Activated CD4-positive, alpha-beta T cell treated with anti-CD3 and anti-CD28 coated beads, Interleukin-10, Interleukin-2, amounts not matched to agents 100 ng/mL and 50 ng/mL, durations not matched to agents 16 hours and 8 hours (primary cell): ENCODE results near the gene DROSHA.

Source experiments
- DNase-seq: peaks from one replicate; pipeline ENCODE4 v3.0.0-alpha.2; 2020

DROSHA gene

DNA sequence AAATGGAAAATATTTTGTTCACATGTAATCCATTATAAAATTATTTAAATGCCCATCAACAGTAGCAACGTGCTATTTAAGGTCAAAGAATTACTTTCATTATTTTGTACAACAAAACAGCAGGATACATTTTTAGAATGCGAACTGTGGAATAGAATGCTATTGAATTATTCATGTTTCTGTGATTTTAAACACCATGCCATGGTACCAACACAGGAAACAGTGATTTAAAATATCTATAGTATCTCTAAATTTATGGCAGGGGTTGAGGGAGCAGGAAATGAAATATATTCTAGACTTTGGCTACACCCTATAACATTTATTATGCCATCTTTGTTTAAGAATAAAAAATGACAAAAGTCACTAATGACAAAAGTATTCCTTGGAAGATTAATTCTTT lies 62.4 kb downstream of the DROSHA start:
- DNase-seq, result no peak

DNA sequence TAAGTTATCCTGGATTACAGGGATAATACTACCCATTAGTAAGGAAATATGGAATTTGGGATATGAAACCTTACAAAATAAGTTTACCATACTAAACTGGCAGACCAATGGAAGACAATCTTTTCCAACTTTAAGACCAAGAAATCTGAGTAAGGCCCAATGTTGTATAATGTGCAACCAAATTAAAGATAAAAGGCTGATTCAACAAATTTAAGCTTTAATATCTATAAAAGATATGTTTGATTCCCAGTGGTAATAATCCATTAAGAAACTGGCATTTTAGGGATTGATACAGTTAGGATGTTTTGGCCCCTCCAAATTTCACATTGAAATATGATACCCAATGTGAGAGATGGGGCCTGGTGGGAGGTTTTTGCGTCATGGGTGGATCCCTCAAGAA lies 66.6 kb downstream of the DROSHA start:
- DNase-seq, result no peak

DNA sequence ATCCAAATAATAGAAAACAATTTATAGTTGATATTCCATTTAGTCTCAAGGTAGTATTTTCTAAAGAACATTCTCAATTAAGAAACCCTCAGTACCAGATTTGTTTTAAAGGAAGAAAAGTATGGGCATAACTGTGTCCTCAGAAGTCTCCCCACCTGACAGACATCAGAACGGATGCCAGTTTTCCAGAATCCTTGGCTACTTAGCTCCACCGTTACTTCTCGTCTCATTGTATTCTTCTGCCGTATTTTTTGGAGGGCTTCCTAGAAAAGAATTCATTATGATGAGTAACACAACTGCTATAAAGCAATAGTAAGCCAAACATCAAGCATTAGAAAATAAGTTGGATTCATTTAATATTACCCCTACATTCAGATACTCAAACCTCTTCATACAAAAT lies 67.8 kb downstream of the DROSHA start:
- DNase-seq, result no peak

DNA sequence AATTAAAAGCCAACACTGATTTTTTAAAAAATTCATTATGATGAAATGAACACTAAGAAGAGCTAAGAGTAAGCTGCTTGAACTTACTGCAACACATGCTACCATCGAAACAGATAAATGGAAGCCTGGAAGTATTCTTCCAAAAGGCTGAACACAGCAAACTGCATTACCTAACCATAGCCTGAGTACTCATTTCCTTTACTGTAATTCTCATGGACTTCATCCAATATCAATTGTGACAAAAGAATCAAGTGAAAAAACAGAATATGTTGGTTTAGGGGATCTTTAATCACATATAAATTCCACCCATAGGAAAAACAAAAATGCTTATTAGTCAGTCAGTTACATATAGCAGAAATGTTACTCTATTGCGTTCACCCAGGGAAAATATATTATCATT lies 68.5 kb downstream of the DROSHA start:
- DNase-seq, result no peak

DNA sequence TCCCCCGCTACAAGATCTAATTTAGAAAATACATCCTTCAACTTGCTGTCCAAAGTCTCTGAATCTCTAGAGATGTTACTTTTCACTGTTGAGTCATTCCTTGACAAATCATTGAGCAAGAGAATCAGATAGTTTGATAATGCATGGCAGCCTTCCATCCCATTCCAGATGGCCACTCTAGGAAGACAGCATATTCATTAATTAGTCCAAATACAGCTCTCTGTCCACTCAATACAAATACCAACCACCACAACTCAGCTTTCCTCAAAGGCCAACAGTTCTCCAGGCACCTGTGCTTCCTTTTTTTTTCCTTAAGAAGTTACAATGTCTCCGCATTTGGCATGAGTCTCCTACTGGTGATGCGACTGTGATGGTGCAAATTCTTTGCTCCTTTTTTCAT lies 72.3 kb downstream of the DROSHA start:
- DNase-seq, result no peak

DNA sequence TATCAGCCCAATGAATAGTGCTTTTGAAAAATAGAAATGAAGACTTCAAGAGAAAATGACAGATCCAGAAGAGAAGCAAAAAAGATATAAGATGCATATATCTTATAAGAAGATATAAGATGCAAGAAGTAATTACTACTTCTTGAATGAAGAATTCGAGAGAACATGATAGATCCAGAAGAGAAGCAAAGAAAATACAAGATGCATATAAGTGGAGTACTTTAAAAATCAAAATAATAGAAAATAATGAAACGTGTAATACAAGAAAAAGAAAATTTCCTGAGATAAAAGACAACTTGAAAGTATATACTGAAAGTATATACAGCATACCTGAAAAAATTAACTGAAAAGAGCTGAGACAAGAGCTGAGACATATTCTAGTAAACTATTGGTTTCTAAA lies 76.7 kb downstream of the DROSHA start:
- DNase-seq, result no peak

DNA sequence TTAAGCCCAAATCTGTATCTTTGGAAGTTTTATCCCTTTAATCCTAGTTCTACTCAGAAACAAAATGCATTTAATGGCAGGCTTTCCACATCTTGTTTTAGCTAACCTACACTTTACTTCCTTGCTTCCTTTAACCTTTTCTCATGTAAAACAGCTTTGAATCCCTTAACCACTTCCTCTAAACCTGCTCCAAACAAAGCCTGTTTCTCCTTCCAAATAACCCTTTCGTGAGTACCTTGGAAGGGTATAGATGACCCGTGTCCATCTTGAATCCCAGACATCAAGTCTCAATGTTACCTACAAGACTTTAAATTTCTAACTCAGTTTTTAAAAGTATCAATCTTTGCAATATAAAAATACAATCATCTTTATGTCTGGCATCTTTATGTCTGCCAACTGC lies 78.4 kb downstream of the DROSHA start:
- DNase-seq, result no peak

DNA sequence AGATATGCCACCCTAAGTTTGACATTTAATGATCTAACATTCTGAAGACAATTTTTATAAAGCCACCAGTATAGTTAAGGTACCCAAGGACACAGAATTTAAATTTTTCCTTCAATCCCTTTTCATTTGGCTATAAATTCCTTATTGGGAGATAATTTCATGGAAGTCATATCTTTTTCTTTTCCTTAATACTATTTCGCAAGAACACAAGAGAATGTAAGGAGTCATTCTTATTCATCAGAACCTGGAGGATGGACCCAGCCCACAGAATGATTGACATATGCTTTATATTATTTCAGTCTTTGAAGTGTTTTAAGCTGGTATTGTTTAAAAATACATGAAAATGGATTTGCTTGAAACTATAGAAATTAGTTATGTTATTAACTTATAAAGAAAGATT lies 79.6 kb downstream of the DROSHA start:
- DNase-seq, result no peak

DNA sequence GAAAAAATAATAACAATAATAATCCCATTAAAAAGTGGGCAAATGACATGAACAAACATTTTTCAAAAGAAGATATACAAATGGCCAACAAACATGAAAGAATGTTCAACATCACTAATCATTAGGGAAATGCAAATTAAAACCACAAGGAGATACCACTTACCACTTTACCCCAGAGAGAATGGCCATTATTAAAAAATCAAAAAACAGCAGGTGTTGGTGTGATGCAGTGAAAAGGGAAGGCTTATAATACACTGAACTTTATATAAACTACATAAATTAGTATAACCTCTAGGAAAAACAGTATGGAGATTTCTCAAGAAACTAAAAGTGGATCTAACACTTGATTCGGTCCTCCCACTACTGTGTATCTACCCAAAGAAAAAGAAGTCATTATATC lies 81.9 kb downstream of the DROSHA start:
- no peak for DNase-seq

DNA sequence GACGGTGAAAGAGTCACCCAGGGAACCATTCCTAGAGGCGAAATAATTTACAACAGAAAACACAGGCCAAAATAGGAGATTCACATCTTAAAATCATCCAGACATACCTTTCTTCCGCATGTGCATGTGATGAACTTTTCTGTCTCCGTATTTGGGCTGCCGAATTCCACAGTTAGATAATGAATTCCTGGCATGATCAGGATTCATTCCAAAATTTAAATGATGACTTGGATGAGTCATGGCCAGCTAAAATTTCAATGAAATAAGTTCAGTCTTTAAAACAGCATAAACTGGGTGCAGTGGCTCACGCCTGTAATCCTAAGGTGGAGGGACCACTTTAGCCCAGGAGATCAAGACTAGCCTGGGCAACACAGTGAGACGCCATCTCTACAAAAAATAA lies 82.7 kb downstream of the DROSHA start:
- no peak for DNase-seq

DNA sequence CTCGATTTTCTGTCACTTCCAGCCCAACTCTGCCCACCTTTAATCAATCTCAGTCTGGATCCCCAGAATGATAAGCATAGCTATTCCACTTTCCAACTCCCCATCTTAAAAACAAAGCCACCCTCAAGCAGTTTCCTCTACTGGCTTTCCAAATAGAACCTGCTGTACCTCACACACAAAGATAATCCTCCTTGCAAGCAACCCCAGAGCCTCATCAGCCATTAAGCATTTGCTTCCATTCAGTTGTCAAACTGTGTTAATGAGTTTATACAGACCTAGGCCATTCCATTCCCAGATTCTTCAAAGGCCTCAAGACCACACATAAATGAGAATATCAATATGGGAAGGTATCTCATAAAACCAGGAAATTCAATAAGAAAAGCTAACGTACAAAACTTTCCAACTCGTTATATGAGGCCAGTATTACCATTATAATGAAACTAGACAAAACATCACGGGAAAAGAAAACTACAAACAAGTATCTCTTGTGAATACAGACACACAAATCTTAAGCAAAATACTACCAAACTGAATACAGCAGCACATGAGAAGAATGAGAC lies 86.8 kb downstream of the DROSHA start:
- no peak for DNase-seq

DNA sequence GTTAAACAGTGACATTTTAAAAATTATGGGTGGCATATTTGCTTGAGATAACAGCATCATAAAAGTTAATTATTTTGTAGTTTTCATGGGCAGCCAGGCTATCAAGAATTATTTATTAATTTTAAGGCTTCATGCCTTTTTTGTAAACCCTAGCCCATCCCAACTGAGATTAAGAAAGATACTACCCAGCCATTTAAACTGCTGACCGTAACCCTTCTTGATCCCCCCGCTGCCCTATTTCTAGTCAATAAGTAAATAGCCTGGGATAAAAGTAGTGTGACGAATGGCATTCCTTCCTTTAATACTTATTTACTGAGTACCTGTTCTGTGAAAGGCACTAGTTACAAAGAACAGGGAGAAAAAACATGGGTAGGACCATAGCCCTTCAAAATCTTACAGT lies 88.3 kb downstream of the DROSHA start:
- DNase-seq, result no peak

DNA sequence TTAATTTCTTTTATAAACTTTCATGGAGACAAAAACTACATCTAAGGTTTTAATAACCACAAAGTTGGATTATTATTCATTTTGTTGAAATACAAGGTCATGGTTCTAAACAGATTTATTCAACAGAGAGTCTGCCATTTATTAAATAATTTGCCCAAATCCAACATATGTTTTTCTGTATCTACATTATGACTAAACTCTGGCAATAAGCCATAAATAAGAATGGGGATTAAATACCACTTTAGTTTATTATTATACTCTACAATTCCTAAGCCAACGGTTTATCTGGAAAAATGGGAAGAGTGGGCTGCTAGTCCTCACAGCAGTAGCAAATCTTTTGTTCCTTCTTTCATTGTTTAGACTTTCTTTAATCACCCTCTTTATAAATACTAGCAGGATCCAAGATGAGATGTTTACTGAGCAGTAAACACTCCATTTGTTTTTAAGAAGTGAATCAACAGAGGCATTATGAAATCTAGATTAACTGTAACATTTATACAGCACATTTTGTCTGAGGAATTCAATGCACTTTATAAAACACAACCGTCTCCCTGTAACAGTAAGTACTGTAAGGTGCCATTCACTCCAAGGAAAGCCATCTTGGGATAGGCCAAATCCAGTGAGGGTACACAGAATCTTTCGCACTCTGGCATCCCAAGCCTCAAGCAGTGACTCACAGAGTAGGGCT lies 89.7 kb downstream of the DROSHA start:
- no peak for DNase-seq

DNA sequence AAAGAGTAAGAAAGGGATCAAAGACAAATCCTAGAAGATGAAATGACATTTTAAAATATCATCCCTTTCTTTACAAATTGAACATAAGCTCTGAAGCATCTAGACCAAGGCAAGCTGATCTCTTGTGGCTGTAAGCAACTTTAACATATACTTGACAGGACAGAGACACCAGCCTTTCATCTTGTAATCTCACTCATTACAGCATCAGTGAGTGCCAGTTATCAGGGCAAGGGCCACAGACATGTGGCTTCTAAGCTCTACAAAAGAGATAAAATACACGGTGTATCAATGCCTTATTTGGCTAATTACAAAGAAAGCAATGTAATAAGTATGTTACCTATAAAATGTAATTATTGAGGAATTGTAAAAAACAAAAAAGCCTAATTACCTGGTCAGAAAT lies 95.0 kb downstream of the DROSHA start:
- DNase-seq, result no peak

DNA sequence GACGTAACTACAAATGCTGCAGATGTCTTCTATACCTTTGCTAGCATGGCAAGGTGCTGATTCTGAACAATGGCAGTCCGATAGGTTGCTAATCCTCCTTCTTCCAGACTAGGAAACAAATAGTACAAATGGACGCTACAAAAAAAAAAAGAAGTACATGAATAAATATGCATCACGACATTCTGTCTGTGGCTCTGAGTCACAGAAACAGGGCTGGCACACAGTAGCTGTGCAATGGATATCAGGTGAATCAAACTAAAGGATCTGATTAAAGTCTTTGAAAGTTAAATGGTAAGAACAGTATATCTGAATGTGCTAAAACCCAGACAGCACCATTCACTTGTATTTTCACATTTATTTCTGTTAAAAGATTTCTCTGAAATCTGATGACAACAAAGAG lies 96.2 kb downstream of the DROSHA start:
- DNase-seq, result no peak

DNA sequence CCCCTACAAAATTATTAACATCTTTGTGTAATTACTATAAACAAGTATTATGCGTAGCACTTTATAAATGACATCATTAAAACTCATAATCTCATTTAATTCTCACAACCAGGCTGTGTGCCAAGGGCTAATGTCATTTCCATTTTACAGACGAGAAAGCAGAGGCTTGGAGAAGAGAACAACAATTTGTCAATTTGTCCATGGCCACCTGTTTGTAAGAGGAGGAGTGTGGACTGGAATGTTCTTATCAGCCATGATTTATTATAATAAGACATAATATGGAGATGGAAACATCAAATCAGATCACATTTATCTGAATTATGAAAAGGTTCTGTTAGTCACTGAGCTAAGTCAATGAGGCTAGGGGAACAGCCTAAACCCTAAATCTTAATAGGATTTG lies 97.0 kb downstream of the DROSHA start:
- DNase-seq, result no peak

DNA sequence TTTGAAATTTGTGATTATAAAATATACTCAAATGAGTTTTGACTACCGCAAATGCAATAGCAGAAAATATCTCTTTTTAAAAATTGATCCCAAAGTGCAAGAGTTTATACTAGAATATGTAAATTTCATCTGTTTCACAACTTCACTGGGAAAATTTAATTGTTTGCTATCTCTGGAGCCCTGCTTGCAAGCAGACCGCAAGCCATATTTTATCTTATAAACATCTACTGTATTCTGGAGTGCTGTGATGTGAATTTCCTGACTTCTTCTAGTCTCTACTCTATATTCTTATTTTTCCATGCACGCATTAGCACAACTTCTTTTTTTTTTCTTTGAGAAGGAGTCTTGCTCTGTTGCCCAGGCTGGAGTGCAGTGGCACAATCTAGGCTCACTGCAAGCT lies 98.7 kb downstream of the DROSHA start:
- DNase-seq, result no peak

DNA sequence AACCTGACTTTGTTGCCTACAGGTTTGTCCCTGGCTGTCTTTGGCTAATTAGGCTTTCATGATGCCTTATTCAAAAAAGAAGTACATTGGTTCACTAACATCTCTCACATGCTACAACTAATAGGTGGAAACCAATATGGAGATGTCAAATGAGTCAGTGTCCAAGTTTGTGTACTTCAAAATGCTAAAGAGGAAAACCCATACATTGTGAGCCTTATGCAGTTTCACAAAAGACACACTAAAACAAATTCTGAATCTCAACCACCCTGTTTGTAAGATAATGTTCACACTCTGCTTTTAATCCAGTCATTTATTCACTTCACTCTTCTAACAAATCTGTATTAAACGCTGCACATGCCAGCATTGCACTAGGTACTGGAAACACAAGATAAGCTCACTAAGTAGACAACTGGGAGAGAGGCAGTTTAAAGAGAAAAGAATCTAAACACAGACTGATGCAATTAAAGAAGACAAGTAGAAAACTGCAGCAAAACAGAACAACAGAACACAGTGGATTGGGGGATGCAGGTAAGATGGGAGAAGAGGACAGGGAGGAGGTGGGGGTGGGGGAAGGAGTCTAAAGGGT lies 104.1 kb downstream of the DROSHA start:
- no peak for DNase-seq

DNA sequence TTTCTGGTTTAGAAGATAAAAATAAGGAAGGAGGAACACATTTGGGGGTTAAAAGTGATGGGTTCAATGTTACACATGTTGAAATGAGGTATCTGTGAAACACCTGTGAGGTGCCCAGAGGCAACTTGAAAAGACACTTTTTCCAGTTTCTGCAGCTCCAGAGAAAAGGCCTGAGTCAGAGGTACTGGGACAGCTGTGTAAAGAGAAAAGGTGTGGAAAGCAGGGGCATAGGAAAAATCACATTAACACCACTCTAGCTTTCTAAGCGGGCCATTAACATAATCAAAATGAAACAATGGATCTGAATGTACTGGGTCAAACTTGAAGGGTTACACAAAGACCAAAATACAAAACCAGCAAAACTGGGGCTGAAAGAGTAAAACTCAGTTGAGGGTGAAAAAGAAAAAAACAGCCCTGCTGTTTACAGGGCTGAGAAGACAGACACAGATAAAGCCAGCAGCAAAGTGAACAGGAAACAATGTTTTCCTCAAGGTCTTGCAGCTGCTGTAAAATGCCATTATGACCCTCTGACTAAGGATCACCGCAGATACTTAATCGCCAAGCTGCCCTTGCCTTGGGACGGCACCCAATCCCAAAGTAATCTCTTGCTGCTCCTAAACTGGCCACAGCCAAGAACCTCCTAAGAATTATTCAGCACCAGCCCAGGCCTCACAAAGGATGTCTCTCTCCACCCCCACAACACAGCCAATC lies 104.7 kb downstream of the DROSHA start:
- DNase-seq, result no peak

DNA sequence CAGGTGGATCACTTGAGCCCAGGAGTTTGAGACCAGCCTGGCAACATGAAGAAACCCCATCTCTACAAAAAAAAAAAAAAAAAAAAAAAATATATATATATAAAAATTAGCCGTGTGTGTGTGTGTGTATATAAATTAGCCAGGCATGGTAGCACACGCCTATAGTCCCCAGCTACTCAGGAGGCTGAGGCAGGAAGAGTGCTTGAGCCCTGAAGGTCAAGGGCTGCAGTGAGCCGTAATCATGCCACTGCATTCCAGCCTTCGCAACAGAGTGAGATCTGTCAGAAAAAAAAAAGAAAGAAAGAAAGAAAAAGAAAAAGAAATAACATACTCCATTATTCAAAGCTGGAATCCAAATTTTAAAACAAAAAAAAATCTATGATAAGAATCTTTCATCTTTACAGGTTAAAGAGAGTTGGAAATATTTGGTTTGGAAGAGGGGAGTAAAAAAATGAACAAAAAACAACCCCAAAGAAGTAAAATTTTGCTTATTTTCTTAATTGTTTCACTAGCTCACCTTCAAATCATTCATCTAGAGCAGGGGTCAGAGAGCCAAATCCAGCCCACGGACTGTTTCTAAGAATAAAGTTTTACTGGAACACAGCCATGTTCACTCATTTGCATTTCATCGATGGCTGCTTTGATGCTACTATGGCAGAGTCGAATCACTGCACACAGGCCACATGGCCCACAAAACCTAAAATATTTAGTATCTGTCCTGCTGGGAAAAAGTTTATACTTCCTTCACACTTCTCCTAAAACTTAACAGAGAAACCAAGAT lies 109.9 kb downstream of the DROSHA start:
- DNase-seq, result no peak

DNA sequence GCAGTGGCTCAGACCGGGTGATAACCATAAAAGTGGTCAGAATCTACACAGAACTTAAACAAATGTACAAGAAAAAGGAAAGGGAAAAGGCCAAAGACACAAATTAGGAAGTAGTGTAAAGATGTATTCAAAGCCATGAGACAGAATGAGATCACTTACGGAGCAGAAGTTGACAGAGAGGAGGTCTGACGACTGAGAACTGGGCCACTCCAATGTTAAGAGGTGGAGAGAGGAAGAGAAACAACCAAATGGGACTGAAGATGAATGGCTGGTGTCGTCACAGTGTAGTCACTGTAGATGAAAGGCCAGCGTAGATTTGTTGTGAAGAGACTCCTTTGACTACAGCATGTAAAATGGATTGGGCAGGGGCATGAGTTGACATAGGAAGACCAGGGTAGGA lies 114.4 kb downstream of the DROSHA start:
- no peak for DNase-seq

DNA sequence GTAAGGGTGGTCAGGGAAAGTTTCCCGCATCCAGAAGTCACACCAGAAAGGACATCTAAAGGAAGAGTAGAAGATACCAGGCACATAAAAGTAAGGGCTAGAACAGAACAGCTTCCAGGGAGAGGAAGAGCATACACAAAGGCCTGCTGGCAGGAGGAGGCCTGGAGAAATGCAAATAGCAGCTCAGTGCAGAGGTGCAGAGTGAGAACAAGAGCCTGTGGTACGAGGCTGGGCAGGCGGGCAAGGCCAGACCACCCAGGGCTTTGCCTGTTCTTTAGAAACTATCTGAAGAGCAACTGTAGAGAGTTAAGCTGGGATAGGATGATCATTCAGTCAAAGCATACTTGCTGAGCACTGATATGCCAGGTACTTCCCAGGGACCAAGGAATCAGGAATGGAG lies 115.3 kb downstream of the DROSHA start:
- no peak for DNase-seq

DNA sequence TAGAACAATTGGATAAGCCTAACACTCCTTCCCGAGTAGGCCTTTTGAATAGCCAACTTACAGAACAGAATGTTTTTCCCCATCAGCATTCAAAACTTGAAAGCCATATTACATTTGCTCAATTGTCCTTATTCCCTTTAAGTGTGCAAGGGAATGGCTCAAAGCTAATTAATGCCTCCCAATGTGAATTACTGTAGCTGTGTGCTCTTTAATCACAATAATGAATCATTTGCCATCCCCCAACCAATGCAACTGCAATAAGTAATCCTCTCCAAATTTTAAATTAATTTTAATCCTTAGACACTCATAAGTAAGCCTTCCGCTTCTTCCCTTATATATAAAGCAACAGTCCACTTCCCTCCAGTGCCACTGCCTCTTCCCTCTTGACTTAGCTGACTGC lies 115.9 kb downstream of the DROSHA start:
- no peak for DNase-seq
